GM21786 (cell line): ENCODE measurements around the gene RAD51B.
"Not testable (repeated sequence)": the region's sequence is repeated elsewhere in the genome, so short reads cannot be mapped to it uniquely, and the experiment has no call there.

Experiments
- ATAC-seq: cut with Tn5 transposase; IDR thresholded peaks from one replicate; pipeline ENCODE4 v1.9.1; 2021; ENCODE audit not compliant: unreplicated experiment

Gene RAD51B

GRCh38 chr14:68074765-68075381 lies 255.3 kb downstream of the RAD51B start:
- ATAC-seq, result no peak

GRCh38 chr14:68075382-68076029 lies 255.9 kb downstream of the RAD51B start:
- ATAC-seq, result no peak

- no peak for ATAC-seq
Measured at GRCh38 chr14:68076451-68076850, 256.9 kb downstream of the RAD51B start.

- no peak for ATAC-seq
Measured at GRCh38 chr14:68079941-68080697, 260.5 kb downstream of the RAD51B start.

DNA sequence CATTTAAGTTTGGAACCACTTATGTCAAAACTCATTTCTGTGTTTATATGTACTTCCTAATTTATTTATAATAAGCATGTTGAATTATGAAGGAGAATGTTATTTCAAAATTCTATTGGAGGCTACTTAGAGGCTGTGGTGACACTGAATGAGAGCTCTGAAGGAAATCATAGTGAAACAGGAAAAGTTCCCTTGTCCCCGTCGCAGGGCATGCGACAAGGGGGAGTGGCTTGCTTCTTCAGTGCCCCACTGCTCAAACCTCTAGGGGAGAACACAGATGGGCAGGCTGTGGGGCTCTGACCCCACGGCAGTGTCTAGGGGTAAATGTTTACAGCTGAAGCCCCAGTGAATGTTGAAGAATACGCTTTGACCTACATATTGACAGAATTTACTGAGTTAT lies 261.9 kb downstream of the RAD51B start:
- no peak for ATAC-seq

GRCh38 chr14:68082698-68083291 lies 263.2 kb downstream of the RAD51B start:
- no peak for ATAC-seq

- ATAC-seq, result no peak
Measured at GRCh38 chr14:68084256-68084655, 264.7 kb downstream of the RAD51B start.

- ATAC-seq, result no peak
Measured at GRCh38 chr14:68085742-68086141, 266.2 kb downstream of the RAD51B start.

DNA sequence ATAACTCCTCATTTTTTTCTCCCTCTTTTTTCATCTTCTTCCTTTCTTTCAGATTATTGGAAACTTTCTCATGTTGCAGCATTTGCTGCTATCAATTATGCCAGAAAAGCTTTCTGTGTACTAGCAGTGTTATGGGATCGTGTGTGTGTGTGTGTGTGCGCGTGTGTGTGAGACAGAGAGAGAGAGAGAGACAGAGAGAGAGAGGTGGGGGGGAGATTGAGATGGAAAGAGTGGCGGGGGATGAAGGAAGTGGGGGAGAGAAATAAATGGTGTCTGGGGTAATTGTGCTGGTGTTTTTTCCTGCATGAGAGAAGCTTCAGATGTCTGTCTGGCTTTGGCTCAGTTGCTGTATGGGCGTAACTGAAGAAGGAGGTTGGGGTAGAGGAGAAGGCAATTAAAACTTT lies 268.9 kb downstream of the RAD51B start:
- no peak for ATAC-seq

- ATAC-seq, result no peak
Measured at GRCh38 chr14:68089146-68089731, 269.7 kb downstream of the RAD51B start.

- ATAC-seq, result no peak
Measured at GRCh38 chr14:68094158-68094557, 274.6 kb downstream of the RAD51B start.

- no peak for ATAC-seq
Measured at GRCh38 chr14:68094752-68095151, 275.2 kb downstream of the RAD51B start.

- no peak for ATAC-seq
Measured at GRCh38 chr14:68097727-68098126, 278.1 kb downstream of the RAD51B start.

GRCh38 chr14:68098834-68099233 lies 279.3 kb downstream of the RAD51B start:
- ATAC-seq, result no peak

GRCh38 chr14:68099495-68100045 lies 280.0 kb downstream of the RAD51B start:
- no peak for ATAC-seq

DNA sequence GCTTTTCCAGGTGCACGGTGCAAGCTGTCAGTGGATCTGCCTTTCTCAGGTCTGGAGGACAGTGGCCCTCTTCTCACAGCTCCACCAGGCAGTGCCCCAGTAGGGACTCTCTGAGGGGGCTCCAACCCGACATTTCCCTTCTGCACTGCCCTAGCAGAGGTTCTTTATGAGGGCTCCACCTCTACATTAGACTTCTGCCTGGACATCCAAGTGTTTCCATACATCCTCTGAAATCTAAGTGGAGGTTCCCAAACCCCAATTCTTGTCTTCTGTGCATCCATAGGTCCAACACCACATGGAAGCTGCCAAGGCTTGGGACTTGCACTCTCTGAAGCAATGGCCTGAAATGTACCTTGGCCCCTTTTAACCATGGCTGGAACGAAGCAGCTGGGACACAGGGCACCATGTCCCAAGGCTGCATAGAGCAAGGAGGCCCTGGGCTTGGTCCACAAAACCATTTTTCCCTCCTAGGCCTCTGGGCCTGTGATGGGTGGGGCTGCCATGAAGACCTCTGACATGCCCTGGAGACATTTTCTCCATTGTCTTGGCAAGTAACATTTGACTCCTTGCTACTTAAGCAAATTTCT lies 282.2 kb downstream of the RAD51B start:
- not testable (repeated sequence) for ATAC-seq

GRCh38 chr14:68103853-68104252 lies 284.3 kb downstream of the RAD51B start:
- no peak for ATAC-seq

- ATAC-seq, result no peak
Measured at GRCh38 chr14:68104518-68104917, 284.9 kb downstream of the RAD51B start.

GRCh38 chr14:68105816-68106215 lies 286.2 kb downstream of the RAD51B start:
- ATAC-seq, result no peak

- no peak for ATAC-seq
Measured at GRCh38 chr14:68106456-68106855, 286.9 kb downstream of the RAD51B start.

DNA sequence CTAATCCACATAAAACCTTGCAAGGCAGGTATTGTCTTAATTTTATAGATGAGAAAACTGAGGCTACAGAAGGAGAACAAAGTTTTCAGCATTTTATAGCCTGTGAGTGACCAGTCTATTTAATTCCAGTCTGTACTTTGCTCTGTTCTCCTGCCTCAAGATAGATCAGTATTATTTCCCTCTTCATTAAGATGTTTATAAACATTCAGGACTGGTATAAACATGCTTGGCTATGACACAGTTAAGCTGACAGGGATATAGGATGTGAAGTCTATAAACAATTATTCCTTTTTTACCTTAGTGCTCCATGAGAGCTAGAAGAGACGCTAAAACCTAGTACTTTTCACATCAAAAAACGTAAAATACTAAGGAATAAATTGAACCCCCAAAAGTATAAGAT lies 287.3 kb downstream of the RAD51B start:
- ATAC-seq, result no peak
